HG03095 (cell line): ENCODE results near the gene LMF1.
"Not testable (repeated sequence)": the region's sequence is repeated elsewhere in the genome, so short reads cannot be mapped to it uniquely, and the experiment has no call there.

ENCODE experiments used
- ATAC-seq: cut with Tn5 transposase; IDR thresholded peaks from one replicate; pipeline ENCODE4 v1.9.1; 2021; ENCODE audit warnings: moderate library complexity; ENCODE audit not compliant: unreplicated experiment

Gene LMF1

GRCh38 chr16:973366-973765 is 2.6 kb upstream of the LMF1 start:
- ATAC-seq = no peak

DNA sequence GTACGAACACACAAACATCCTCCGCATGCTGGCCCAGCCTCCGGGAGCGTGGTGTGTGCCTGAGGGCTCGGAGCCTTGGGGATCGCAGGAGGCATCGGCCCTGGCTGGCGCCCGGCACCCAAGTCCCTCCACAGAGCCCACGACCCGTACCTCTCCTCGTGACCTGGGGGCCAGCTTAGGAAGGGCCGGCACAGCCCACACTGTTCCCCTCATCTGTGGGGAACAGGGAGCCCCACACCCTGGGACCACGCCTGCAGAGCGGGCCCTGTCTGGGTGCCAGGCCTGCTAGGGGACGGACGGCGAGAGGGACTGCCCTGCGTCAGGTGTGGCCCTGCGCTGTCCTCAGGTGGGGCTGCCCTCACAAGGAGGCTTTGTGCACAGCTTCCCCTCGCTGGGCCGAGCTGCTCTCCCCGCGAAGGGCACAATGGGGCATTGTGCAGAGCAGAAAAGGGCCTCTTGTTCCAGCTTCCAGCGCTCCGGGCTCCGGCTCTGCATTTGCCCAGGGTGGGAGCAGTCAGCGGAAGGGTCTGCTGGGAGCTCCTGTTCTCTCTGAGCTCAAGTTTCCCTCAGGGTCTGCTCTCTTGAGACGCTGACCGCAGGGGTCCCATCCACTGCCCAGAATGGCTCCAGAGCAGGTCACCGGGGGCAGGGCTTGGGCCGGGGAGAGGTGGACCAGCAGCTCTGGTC is 1.7 kb upstream of the LMF1 start:
- ATAC-seq = no peak

DNA sequence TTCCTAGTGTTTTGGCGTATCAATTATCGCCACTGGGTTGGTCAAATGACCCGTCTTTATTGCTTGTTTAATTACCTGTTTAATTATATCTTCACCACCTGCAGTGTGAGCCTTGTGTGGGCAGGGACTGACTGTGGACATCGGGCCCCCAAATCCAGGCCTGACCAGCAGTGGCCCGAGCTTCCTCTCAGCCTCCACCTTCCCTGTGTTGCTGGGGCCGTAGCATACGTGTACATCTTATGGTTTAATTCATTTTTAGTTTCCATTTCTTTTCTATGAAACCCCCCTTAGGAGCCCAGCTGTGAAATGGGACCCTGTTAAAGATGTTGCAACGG is 1.2 kb upstream of the LMF1 start:
- ATAC-seq = no peak

- no peak for ATAC-seq
Observed at GRCh38 chr16:971582-971905, 760 bp upstream of the LMF1 start.

DNA sequence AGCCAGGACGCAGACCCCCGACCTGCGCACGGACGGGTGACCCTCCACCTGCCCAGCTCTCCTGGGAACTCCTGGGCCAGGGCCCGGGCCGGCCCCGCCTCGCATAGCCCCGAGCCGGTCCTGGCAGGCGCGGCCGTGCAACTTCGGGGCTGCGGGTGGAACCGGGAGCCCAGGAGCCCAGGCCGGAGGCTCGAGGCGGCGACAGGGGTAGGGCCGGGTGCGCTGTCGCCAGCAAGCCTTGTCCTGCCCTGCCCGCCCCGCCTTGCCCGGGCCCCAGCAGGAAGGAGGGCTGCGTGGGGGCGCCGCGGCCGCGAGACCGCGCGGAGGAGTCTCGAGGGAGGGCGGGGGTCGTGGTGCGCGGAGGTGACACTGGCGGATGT is 408 bp downstream of the LMF1 start:
- no peak for ATAC-seq

DNA sequence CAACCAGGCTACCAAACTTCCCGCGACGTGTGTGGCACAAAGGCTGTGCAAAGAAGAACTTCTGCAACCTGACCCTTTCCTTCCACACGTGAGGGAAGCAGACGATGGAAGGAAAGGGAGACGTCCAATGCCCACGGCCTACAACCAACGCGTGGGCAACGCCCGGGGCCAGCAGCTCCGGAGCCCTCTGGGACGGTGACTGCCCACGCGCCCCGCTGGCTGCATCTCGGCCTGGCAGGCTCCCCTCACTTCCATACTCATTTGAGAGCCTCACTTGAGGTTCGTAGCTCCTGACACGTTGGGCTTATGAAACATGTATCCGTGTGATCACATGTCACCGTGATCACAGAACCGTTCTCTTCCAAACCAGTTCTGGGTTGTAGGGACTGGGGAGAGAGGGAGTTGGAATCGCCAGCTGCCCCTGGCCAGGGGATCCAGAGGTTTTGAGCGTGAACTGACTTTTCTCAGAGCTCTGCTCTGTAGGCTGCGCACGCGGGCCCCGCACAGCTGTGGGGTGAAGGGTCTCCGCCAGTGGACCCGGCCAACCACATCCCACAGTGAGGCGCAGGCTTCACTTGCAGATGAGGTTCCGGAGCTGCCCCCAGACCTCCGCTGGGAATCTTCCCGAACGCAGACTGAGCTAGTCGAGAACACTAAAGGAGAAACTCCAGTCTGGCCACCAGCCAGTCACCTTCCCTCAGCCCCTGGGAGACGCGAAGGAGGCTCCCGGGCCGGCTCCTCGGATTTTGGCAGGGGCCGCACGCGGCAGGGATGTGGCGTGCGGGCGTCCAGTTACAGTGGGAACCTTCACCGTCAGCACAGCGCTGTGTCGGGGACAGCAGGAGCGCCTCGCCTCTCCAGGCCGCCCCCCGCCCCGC is 1.0 kb downstream of the LMF1 start:
- ATAC-seq = no peak

GRCh38 chr16:968620-969019 is 2.2 kb downstream of the LMF1 start:
- no peak for ATAC-seq

DNA sequence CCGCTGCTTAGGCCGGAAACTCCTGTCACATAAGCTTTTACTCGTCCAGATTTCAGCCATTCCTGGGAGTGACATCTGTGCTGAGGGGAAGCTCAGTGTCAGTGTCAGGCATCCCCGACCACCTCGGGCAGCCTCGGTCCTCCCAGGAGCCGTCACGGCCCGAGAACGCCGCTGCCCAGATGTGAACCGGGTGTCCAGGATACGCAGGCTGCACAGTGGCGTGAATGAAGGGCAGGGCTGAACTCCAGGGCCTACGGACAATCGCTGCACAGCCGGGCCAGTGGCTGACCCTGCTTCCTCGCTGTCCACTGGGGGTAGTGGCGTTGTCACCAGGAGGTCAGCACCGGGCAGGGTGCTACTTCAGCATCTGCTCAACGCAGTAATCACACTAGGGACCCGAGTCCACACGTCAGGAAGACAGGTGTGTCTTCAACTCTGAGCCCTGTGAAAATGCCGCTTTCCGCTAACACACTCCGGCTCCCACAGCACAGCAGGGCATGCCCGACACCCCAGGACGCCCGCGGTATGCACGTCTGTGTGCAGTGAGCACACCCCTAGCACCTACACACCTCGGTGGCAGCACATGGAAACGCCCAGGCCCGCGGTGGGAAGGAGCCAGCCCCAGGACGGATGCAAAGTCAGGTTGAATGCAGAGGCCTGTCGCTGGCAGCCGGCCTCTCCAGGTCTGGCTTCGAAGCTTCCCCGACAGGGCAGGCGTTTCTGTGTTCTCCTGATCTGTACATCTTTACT is 3.1 kb downstream of the LMF1 start:
- ATAC-seq = no peak

GRCh38 chr16:967077-967541 is 3.7 kb downstream of the LMF1 start:
- no peak for ATAC-seq

DNA sequence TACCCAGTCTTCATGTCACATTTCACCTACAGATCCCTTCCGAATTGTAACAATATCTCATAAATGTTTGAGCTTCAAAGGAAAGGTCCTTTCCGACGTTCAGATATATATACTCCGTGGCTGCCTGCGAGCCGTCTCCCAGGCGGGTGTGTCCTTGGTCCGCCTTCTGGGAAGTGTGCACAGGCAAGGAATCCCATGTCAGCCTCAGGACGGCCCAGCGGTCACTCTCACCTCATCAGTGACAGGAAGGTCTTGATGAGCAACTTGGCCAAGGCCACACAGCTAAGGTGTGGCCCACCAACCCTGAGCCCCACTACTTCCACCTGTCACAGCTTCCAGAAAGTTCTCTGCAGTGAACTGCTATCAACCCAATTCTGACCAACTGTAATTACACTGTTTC is 4.3 kb downstream of the LMF1 start:
- ATAC-seq = no peak

DNA sequence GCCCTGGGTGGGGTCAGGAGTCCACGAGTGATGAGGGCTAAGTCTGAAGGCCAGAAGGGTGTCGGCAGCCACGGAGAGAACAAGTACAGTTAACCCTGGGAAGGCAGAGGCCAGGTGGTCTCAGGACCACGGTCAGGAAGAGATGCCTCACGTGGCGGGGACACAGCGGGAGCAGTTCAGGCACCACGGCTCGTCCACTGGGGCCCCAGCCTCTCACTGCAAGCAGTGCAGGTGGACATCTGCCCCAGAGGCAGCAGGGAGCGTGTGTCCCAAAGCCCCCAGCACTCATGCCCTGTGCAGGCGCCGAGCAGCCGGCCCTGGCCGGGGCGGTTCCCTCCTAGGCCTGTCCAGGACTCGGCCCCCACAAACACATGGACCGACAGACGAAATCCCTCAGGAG is 4.7 kb downstream of the LMF1 start:
- no peak for ATAC-seq

- ATAC-seq = no peak
Observed at GRCh38 chr16:965487-965886, 5.3 kb downstream of the LMF1 start.

GRCh38 chr16:965036-965395 is 5.8 kb downstream of the LMF1 start:
- no peak for ATAC-seq

GRCh38 chr16:964356-965035 is 6.3 kb downstream of the LMF1 start:
- no peak for ATAC-seq

DNA sequence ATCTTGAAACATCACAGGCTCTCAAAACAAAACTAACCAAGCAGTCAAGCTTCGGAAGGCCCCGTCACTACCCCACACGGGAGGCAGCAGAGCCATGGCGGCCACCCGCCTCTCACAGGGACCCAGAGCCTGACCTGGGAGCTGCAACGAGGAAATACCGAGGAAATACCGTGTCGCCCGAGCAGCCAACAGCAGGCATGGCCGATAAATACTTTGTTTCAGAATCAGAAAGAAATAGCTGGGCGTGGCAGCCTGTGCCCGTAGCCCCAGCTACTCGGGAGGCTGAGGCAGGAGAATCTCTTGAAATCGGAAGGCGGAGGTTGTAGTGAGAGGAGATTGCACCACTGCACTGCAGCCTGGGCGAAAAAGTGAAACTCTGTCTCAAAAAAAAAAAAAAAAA is 6.9 kb downstream of the LMF1 start:
- ATAC-seq = no peak

GRCh38 chr16:962901-963814 is 7.6 kb downstream of the LMF1 start:
- ATAC-seq = no peak

DNA sequence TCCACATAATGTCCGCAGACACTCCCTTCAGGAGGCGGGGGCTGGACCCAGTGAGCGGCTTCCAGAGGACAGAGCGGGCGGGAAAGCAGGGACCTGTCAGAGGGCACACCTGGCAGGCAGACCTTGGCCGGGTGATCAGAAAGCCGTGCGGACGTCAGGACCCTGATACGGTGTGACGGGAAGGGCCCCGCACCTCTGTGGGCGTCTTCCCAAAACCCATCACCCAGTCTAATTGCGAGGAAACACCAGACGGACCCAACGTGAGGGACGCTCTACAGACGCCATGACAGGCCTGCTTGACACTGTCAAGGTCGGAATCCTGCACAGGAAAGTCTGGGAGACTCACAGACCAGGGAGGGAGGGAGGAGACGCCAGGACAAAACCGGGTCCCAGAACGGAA is 8.4 kb downstream of the LMF1 start:
- no peak for ATAC-seq

GRCh38 chr16:959232-960040 is 11.3 kb downstream of the LMF1 start:
- ATAC-seq = no peak

- ATAC-seq = not testable (repeated sequence)
Observed at GRCh38 chr16:955766-956165, 15.0 kb downstream of the LMF1 start.

- not testable (repeated sequence) for ATAC-seq
Observed at GRCh38 chr16:953818-954217, 17.0 kb downstream of the LMF1 start.
